GM18517 (cell line): ENCODE measurements around the gene EIF5.
"Not testable (repeated sequence)": the region's sequence is repeated elsewhere in the genome, so short reads cannot be mapped to it uniquely, and the experiment has no call there.

ENCODE experiments used
- ATAC-seq: cut with Tn5 transposase; IDR thresholded peaks from one replicate; pipeline ENCODE4 v1.9.1; 2021; ENCODE audit warnings: mild to moderate bottlenecking, moderate library complexity; ENCODE audit not compliant: unreplicated experiment

The EIF5 gene

GRCh38 chr14:103332143-103332919 lies 1.7 kb upstream of the EIF5 start:
- ATAC-seq = no peak

- peak; percentile 9 for ATAC-seq
These were observed 896 bp downstream of the EIF5 start for GRCh38 chr14:103334644-103335622.

GRCh38 chr14:103336191-103336590 lies 2.2 kb downstream of the EIF5 start:
- no peak for ATAC-seq

- ATAC-seq = no peak
These were observed 3.8 kb downstream of the EIF5 start for GRCh38 chr14:103337794-103338193.

- no peak for ATAC-seq
These were observed 5.5 kb downstream of the EIF5 start for GRCh38 chr14:103339561-103339960.

- ATAC-seq = no peak
These were observed 6.6 kb downstream of the EIF5 start for GRCh38 chr14:103340480-103341212.

- no peak for ATAC-seq
These were observed 7.5 kb downstream of the EIF5 start for GRCh38 chr14:103341250-103342129.

- no peak for ATAC-seq
These were observed 9.3 kb downstream of the EIF5 start for GRCh38 chr14:103343164-103343879.

- ATAC-seq = no peak
These were observed 10.1 kb downstream of the EIF5 start for GRCh38 chr14:103343905-103344797.

GRCh38 chr14:103346286-103346685 lies 12.2 kb downstream of the EIF5 start:
- no peak for ATAC-seq

GRCh38 chr14:103347091-103347815 lies 13.2 kb downstream of the EIF5 start:
- ATAC-seq = no peak

- no peak for ATAC-seq
These were observed 14.1 kb downstream of the EIF5 start for GRCh38 chr14:103348154-103348553.

- ATAC-seq = no peak
These were observed 15.9 kb downstream of the EIF5 start for GRCh38 chr14:103349982-103350381.

- ATAC-seq = no peak
These were observed 19.3 kb downstream of the EIF5 start for GRCh38 chr14:103353362-103353761.

- ATAC-seq = no peak
These were observed 20.1 kb downstream of the EIF5 start for GRCh38 chr14:103354141-103354540.

GRCh38 chr14:103356024-103356682 lies 22.1 kb downstream of the EIF5 start:
- ATAC-seq = no peak

GRCh38 chr14:103357552-103357951 lies 23.5 kb downstream of the EIF5 start:
- not testable (repeated sequence) for ATAC-seq
